Progenitor cell of endocrine pancreas (in vitro differentiated cells): ENCODE measurements around the gene FOXK1. TPM values are rescaled to one million over a fixed set of nuclear protein-coding genes. Genes with fewer than 3 reads are reported as not detected.

Source experiments
- DNase-seq: peaks from one replicate; pipeline ENCODE4 v3.0.0; 2021; ENCODE audit warnings: low spot score; ENCODE audit not compliant: unreplicated experiment
- H3K27ac Mint-ChIP-seq: 2 replicates; pipeline ENCODE4 v1.8.0; 2021; ENCODE audit warnings: mild to moderate bottlenecking, moderate library complexity, mixed read lengths
- H3K27me3 Mint-ChIP-seq: 2 replicates; pipeline ENCODE4 v1.8.0; 2021; ENCODE audit warnings: mixed read lengths
- H3K36me3 Mint-ChIP-seq: 2 replicates; pipeline ENCODE4 v1.8.0; 2022; ENCODE audit warnings: mixed read lengths; ENCODE audit not compliant: insufficient read depth
- H3K4me1 Mint-ChIP-seq: 2 replicates; pipeline ENCODE4 v1.8.0; 2021; ENCODE audit warnings: low read depth, mixed read lengths
- H3K4me3 Mint-ChIP-seq: 2 replicates; pipeline ENCODE4 v1.8.0; 2021; ENCODE audit warnings: low read depth, mild to moderate bottlenecking, moderate library complexity, mixed read lengths
- H3K9me3 Mint-ChIP-seq: 2 replicates; pipeline ENCODE4 v1.8.0; 2021; ENCODE audit warnings: low read depth, mixed read lengths
- microRNA-seq: library from miRNA; unstranded; fragments of <30 nt; microRNA quantifications from one replicate; pipeline ENCODE4 v1.1.0, GENCODE V29; 2020; ENCODE audit warnings: borderline number of aligned reads; ENCODE audit not compliant: unreplicated experiment
- total RNA-seq: library from RNA; stranded (reverse); gene quantifications from 2 replicates; pipeline ENCODE4 v1.2.1, GENCODE V29; 2021
- TF ChIP-seq, protein P1 (sequence below): fragments of 200-600 bp; sonication (generic); IDR thresholded peaks from one replicate; pipeline ENCODE4 v1.5.0; 2021; ENCODE audit warnings: antibody characterized with exemption, mild to moderate bottlenecking; ENCODE audit not compliant: unreplicated experiment

Gene FOXK1
- total RNA-seq, 1 donor from 2014 or later, result 47.6 TPM

GRCh38 chr7:4820405-4820966 is 138.4 kb downstream of the FOXK1 start:
- Mint-ChIP-seq H3K36me3 (no peaks in the 10 kb centered on the region), H3K4me1 (no peaks in the 10 kb centered on the region), H3K27ac (no peak overlapping the region), H3K4me3 (no peak overlapping the region), H3K9me3 (no peaks in the 10 kb centered on the region), H3K27me3 (no peaks in the 10 kb centered on the region)
- no peak for DNase-seq
- TF ChIP-seq, protein P1, sequence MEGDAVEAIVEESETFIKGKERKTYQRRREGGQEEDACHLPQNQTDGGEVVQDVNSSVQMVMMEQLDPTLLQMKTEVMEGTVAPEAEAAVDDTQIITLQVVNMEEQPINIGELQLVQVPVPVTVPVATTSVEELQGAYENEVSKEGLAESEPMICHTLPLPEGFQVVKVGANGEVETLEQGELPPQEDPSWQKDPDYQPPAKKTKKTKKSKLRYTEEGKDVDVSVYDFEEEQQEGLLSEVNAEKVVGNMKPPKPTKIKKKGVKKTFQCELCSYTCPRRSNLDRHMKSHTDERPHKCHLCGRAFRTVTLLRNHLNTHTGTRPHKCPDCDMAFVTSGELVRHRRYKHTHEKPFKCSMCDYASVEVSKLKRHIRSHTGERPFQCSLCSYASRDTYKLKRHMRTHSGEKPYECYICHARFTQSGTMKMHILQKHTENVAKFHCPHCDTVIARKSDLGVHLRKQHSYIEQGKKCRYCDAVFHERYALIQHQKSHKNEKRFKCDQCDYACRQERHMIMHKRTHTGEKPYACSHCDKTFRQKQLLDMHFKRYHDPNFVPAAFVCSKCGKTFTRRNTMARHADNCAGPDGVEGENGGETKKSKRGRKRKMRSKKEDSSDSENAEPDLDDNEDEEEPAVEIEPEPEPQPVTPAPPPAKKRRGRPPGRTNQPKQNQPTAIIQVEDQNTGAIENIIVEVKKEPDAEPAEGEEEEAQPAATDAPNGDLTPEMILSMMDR, result no peak

Small RNA genes within 50 kb of the gene (microRNA-seq; reads per million reads assigned to microRNA genes)
- not detected for gene MIR4656

Other genes with a start within 250 kb of the FOXK1 start
- gene AP5Z1, start 93.3 kb downstream of the FOXK1 start, total RNA-seq, result 41.0 and 42.8 TPM in 2 replicates
- 0.07 and 0.10 TPM in 2 replicates for gene PAPOLB, start 179.7 kb downstream of the FOXK1 start, total RNA-seq
- 1.8 and 2.0 TPM in 2 replicates for gene RADIL, start 201.4 kb downstream of the FOXK1 start, total RNA-seq